Activated naive CD4-positive, alpha-beta T cell treated with Interleukin-2 at 50 U/mL for 16 hours (primary cell): ENCODE measurements around the gene NUDT22.

Experiments used
- DNase-seq: peaks from one replicate; pipeline ENCODE4 v3.0.0-alpha.2; 2020

Gene NUDT22

GRCh38 chr11:64259533-64260067 is 33.5 kb downstream of the NUDT22 start:
- no peak for DNase-seq

- DNase-seq: no peak
Observed at GRCh38 chr11:64260147-64260708, 34.2 kb downstream of the NUDT22 start.

DNA sequence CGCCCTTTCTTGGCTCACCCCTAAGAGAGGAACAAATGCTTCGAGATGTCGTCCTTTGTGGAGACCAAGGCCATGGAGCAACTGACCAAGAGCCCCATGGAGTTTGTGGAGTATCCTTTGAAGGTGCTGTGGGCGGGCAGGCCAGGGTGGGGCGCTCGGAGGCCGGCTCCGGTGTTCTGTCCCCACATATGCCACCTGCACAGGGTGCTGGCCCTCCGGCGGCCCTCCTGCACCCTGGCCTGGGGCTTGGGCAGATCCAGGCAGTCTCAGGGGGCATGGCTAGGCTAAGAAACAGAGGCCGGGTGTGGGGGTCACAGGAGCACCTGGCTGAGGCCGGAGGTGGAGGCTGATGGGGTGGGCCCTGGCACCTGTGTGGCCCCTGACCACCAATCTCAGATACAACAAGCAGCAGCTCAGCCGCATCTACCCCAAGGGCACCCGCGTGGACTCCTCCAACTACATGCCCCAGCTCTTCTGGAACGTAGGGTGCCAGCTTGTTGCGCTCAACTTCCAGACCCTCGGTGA is 35.5 kb downstream of the NUDT22 start:
- no peak for DNase-seq

DNA sequence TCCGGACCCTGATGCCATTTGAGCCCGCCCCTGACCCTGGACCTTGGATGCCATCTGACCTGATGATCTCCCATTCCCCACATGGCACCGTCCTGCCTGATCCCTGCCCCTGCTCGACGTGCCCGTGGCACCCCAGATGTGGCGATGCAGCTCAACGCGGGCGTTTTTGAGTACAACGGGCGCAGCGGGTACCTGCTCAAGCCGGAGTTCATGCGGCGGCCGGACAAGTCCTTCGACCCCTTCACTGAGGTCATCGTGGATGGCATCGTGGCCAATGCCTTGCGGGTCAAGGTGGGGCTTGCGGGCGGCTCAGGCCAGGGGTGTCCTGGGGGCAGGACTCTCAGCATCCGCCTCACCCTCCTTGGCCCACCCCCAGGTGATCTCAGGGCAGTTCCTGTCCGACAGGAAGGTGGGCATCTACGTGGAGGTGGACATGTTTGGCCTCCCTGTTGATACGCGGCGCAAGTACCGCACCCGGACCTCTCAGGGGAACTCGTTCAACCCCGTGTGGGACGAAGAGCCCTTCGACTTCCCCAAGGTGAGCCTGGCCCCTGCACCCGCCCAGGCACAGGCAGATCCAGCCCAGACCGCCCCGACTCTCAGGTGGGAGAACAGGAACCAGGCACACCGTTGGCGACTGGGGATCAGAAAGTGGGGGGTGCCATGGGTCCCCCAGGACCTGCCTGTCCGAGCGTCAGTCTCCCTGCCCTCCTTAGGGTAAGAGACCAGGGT is 36.4 kb downstream of the NUDT22 start:
- DNase-seq: no peak

- DNase-seq: no peak
Observed at GRCh38 chr11:64263021-64263946, 37.2 kb downstream of the NUDT22 start.

GRCh38 chr11:64263947-64264317 is 37.9 kb downstream of the NUDT22 start:
- DNase-seq: no peak

DNA sequence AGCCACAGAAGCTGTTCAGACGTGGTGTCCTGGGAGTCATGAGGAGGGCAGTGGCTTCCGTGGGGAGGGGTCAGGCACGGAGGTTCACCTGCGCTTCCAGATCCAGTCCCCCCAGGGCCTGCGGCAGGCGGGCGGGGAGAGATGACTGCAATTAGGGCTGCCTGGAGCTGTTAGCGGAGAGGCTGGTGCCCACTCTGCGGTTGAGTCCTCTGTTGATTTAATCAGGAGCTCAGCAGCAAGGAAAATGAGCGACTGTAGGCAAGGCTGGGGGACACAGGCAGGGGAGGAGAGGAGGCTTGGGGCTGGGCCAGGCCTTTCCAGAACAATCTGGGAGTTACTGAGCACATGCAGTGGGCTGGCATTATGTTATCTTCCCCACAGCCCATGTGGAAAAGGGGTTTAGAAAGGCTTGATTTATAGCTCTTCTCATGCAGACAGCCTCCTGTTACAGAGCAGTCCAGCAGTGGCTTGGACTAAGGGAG is 38.3 kb downstream of the NUDT22 start:
- DNase-seq: no peak

DNA sequence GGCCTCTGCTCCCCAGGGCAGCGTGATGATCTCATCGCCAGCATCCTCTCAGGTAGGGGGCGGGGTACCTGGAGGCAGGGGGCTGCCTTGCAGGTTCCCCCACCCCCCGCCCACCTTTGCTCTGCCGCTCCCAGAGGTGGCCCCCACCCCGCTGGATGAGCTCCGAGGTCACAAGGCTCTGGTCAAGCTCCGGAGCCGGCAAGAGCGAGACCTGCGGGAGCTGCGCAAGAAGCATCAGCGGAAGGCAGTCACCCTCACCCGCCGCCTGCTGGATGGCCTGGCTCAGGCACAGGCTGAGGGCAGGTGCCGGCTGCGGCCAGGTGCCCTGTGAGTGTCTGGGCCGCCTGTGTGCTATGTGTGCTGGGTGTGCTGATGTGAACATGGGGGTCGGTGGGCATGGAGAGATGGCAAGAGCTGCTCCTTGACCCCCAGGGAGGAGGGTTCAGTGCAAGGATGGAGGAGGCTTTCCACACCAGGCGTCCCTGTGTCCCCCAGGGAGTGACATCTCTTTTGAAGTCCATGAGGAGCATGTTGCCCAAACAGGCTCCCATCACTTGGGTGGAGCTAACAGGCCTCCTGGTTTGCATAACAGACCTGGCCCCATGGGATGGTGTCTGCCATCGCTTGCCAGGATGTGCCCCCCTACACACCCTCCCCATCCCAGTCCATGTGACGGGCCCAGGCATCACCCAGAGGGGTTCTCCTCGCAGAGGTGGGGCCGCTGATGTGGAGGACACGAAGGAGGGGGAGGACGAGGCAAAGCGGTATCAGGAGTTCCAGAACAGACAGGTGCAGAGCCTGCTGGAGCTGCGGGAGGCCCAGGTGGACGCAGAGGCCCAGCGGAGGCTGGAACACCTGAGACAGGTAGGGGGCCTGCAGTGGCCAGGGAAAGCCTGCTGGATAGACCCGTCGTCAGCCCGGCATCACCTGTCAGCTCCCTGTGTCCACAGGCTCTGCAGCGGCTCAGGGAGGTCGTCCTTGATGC is 39.4 kb downstream of the NUDT22 start:
- no peak for DNase-seq

DNA sequence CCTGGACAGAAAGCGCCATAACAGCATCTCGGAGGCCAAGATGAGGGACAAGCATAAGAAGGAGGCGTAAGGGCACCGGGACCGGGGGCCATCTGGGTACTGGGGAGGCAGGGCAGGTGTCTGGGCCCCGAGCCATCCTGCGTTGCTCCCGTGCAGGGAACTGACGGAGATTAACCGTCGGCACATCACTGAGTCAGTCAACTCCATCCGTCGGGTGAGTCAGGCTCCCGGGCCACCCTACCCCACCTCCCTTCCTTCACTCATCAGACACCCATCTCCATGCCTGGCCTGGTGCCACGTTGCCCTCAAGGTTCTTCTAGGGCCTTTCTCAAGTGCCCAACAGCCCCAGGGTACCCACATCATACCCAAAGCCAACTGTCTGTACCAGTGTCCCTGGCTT is 40.3 kb downstream of the NUDT22 start:
- no peak for DNase-seq

DNA sequence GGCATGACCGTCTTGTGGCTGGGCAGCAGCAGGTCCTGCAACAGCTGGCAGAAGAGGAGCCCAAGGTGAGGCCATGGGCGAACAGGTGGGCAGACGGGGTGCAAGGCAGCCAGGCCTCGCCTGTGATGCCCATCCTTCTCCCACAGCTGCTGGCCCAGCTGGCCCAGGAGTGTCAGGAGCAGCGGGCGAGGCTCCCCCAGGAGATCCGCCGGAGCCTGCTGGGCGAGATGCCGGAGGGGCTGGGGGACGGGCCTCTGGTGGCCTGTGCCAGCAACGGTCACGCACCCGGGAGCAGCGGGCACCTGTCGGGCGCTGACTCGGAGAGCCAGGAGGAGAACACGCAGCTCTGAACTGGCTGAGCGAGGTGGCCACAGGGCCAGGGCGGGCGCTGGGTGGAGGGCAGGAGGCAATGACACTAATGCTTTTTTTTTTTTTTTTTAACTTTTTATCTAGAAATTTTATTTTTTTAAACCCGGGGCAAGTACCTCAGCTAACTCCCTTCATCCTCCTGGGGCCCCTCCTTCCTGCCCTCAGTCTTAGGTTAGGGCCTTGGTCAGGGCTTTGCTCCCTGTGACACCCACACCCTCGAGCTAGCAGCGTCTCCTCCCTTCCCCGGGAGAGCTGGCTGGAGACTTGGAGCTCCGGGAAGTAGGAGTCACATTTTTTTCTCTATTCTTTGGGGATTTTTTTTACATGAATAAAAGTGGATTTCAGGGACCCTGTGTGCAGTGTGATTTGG is 41.3 kb downstream of the NUDT22 start:
- no peak for DNase-seq

DNA sequence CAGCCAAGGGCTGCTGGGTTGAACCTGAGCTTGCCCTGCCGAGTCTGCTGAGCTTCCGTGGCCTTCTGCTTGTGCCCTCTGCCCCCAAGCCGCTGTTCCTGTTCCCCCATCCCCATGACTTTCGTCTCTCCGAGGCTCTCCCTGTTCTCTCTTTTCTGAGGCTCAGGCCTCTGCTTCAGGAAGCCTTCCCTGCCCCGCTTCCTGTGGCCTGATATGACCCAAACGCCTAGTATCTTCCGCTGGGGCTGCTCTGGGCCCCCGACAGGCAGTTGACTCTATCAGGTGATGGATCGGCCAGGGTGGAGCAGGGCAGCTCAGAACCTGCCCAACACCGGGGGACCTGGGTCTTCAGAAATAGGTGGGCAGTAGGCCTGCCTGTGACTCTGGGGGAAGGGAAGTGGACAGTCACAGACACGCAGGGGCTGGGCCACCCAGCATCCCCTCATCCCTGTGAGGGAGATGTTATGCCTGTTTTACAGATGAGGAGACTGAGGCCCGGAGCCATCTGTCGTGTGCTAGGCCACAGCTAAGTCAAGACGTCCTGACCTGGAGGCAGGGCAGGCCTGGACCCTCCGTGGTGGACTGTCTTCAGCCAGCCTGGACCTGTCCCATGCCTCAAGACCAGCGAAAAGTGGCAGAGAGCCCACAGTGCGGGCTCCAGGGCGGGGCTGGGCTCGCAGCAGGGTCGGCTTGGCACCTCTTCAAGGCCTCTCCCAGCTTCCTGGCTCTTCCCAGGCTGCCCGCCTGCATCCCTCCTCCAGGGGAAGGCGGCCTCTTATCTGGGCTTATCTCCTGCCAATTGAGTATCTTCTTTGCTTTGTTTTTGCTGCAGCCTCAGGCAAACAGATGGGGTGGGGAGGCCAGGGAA is 42.2 kb downstream of the NUDT22 start:
- DNase-seq: no peak

GRCh38 chr11:64268893-64269539 is 42.9 kb downstream of the NUDT22 start:
- DNase-seq: peak; percentile 45

- DNase-seq: peak; percentile 99
Observed at GRCh38 chr11:64269540-64270220, 43.6 kb downstream of the NUDT22 start.

DNA sequence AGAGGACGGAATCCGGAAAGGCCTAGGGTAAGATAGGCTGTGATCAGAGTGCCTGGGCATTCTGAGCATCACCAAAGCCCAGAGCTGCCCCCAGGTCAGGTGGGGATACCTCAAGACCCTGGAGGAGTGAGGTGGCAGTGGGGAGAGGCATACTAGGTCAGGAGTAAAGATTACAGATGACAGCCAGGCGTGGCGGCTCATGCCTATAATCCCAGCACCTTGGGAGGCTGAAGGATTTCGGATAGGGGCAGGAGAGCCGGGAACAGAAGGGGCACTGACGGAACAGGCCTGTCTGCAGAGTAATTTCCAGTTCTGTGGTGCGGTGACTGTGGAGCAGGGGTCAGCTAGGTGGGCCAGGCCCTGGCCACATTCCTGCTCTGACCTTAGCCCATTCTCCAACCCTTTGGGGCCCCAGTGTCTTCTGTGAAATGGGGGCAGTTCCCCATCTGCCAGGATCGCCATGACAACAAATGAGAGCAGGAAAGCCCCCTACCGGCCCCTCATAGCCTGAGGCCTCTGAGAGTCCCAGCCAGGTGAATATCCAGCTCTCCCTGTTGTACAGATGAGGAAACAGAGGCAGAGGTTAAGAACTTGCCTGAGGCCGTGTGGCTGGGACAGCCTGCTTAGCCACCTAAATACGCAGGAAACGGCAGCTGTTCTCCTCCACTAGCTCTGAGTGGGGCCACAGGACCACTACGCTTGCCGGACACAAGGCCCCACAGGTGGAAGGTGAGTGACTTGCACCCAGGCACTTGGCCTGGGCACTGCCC is 49.1 kb downstream of the NUDT22 start:
- no peak for DNase-seq

GRCh38 chr11:64275841-64276240 is 49.8 kb downstream of the NUDT22 start:
- DNase-seq: no peak

- DNase-seq: no peak
Observed at GRCh38 chr11:64276653-64277431, 50.8 kb downstream of the NUDT22 start.

- no peak for DNase-seq
Observed at GRCh38 chr11:64278576-64279190, 52.6 kb downstream of the NUDT22 start.
